WI38 (cell line): ENCODE measurements around the gene PTPN2.
"Not testable (repeated sequence)": the region's sequence is repeated elsewhere in the genome, so short reads cannot be mapped to it uniquely, and the experiment has no call there.

ENCODE experiments used
- H3K4me3 ChIP-seq: 2 replicates; pipeline ENCODE4 v1.5.1; 2011; ENCODE audit warnings: low read depth, mild to moderate bottlenecking, control low read depth, low read length
- CTCF ChIP-seq: IDR thresholded peaks from 2 replicates; pipeline ENCODE4 v1.5.1; 2012; ENCODE audit warnings: low read depth, mild to moderate bottlenecking, control low read depth, low read length

PTPN2 gene

DNA sequence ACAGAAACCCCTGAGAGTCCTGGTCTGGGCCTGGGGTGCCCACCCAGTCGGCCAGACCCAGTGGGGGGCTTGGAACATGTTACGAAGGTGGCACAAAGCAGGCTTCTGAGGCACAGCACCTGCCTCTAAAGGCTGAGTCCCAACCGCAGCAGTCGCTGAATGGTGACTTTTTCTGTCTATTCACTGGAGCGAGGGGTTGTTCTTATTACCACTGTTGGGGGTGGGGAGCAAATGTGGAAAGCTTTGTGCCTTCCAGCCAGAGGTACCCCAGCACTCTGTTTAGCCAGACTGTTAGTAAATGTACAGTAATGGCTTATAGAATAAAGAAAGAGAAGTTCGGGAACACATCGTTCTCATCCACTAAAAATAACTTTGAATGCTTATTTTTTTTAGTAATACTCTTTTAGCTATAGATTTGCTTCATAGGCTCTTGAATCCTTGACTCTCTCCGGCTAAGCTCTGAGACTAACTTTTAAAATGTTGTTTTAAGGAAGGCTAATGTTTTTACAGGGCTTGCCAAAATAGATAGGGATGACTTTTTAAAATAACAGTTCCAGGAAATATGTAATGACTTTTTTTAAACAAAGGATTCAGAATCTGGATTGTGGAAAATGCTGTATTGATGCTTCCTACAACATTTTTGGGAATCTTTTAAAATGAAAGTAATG lies 23.4 kb upstream of the PTPN2 start:
- no peak for TF ChIP-seq CTCF
- H3K4me3 ChIP-seq = peak overlapping the region; percentile 22; the same call in 1 of the 2 replicates

DNA sequence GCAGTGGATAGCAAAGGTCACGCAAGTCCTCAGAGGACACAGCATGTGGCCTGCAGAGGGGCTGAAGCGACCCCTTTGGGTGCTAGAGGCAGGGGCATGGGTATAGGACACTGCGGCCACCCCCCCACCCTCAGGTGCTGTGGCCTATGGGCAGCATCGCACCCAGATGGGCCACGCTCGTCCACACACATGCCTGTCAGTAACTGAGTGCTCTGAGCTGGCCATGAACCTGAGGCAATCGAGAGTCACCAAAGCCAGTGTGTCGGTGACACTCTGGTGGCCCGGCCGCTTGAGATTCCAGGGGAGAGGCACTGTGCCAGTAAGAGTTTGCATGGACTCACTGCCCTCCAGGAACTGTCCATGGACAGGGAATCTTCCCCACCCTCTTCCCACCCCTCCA lies 22.7 kb upstream of the PTPN2 start:
- no peak overlapping the region for H3K4me3 ChIP-seq
- TF ChIP-seq CTCF = no peak

- TF ChIP-seq CTCF = no peak
- no peak overlapping the region for H3K4me3 ChIP-seq
Measured at GRCh38 chr18:12906119-12906518, 22.1 kb upstream of the PTPN2 start.

DNA sequence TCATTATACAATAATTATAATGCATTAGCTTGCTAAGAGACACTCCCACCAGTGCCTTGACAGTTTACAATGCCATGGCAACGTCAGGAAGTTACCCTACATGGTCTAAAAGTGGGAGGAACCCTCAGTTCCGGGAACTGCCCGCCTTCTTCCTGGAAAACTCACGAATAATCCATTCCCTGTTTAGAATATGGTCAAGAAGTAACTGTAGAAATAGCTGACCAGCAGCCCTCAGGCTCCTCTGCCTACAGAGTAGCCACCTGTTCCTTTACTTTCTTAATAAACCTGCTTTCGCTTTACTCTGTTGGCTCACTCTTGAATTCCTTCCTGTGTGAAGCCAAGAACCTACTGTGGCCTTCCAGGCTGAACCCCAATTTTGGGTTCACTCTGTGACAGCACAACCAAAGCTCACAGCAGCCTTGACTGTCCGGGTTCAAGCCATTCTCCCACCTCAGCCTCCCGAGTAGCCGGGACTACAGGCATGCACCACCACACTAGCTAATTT lies 20.0 kb upstream of the PTPN2 start:
- no peak for TF ChIP-seq CTCF
- no peak overlapping the region for H3K4me3 ChIP-seq

DNA sequence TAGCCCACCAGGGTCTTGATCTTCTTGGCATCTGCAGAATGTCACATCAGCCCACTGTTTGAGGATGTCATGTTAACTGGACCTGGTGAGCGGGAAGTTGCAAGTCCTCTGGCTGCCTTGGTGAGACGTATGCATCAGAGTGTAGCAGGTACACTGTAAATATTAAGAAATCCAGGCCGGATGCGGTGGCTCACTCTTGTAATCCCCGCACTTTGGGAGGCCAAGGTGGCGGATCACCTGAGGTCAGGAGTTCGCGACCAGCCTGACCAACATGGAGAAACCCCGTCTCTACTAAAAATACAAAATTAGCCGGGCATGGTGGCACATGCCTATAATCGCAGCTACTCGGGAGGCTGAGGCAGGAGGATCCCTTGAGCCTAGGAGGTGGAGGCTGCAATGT lies 17.2 kb upstream of the PTPN2 start:
- not testable (repeated sequence) for H3K4me3 ChIP-seq

DNA sequence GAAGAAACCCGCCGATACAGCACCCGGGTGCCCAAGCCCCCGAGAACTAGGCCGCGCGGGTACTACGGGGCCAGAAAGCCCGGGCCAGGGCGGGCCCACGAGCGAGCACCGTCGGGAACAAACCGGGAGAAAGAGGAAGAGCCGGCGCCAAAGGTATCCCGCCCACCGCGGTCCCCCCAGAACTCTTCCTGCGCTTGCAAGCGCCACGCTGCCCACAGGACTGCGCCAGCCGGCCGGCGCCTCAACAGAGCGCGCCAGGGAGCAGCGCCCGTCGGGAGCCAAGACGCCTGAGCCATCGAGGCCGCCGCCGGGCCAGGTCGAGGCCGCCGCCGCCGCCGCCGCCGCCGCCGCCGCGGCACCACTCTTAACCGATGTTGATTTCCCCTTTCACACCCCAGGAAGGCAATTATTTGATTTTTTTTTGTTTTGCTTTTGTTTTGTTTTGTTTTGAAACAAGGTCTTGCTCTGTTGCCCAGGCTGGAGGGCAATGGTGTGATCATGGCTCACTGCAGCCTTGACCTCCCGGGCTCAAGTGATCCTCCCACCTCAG lies 12.8 kb upstream of the PTPN2 start:
- H3K4me3 ChIP-seq = not testable (repeated sequence)

- no peak overlapping the region for H3K4me3 ChIP-seq
- TF ChIP-seq CTCF = no peak
Measured at GRCh38 chr18:12895626-12896025, 11.6 kb upstream of the PTPN2 start.

DNA sequence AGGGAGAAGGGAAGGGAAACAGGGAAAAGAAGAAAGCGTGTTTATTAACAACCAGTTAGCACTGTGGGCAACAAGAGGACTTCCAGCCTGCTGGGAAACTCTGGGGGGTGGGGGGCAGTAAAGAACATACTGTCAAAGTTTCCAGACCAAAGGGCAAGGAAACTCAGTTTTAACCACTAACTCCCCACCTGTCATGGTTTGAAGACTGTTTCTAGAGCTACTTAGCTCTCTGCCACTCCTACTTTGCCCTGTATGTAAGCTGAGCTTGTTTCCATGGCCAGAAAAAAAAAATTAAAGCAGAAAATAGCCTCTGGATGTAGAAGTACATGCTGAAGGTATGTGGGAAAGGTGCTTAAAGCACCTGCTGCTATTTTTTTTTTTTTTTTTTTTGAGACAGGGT lies 11.0 kb upstream of the PTPN2 start:
- no peak overlapping the region for H3K4me3 ChIP-seq
- no peak for TF ChIP-seq CTCF
